GM21529 (cell line): Measurements from ENCODE around the gene ATRN.
"Not testable (repeated sequence)": the region's sequence is repeated elsewhere in the genome, so short reads cannot be mapped to it uniquely, and the experiment has no call there.

Experiments
- ATAC-seq: cut with Tn5 transposase; IDR thresholded peaks from one replicate; pipeline ENCODE4 v1.9.1; 2021; ENCODE audit not compliant: unreplicated experiment

Gene ATRN

DNA sequence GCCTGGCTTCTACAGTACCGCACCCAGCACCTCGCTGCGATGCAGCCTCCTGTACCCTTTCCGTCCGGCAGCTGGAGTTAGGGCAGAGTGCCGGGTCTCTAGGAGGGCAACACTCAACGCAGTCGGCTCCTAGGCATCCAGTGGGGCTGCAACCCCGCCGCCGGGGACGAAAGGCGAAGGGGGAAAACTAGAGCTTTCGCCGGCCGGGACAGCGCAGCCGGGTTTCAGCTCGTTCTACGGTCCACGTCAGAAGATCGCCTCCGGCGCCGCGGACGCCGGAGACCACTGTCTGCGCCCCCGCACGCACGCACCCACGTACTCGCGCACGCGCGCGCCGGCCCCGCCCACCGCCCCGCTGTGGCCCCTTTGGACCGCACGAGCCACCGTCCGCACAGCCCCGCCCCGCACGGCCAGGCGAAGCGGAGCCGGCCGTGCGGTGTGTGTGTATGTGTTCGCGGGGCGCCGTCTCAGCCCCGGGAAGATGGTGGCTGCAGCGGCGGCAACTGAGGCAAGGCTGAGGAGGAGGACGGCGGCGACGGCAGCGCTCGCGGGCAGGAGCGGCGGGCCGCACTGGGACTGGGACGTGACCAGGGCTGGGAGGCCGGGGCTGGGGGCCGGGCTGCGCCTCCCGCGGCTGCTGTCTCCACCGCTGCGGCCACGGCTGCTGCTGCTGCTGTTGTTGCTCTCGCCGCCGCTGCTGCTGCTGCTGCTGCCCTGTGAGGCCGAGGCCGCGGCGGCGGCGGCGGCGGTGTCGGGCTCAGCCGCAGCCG lies at the start of gene ATRN:
Gene ATRN (plus strand): TSS at position 392 of the 770 bp plus-strand sequence. CDS start 90 bp downstream, at position 482.
- ATAC-seq, result peak; percentile 88

GRCh38 chr20:3421985-3422384 lies 48.8 kb upstream of the ATRN start:
- ATAC-seq, result no peak

DNA sequence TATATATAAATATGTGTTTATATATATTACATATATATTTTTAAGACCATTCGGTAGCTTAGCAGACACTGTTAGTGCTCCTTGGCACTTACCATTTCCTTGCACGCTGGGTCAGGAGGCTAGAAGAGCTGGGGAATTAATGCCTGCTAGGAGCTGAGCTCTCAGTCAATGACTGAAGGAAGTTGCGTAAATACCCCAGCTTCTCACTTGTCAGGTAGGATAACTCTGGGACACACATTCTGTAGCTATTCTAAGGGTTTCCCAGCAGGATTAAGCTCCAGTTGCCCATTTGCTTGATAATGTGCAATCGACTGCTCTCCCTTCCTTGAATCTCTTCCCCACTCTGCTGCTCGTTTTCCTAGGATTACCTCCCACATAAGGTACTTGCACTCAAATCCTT lies 47.7 kb upstream of the ATRN start:
- no peak for ATAC-seq

DNA sequence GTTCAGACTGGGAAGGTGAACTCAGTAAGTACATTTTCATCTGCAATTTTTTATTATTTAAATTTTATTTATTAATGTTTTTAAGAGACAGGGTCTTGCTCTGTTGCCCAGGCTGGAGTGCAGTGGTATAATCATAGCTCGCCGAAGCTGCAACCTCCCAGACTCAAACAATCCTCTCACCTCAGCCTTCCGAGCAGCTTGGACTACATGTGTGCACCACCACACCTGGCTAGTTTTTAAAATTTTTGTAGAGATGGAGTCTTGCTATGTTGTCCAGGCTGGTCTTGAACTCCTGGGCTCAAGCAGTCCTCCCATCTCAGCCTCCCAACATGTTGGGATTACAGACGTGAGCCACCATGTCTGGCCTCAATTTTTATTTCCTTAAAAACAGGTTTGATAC lies 44.1 kb upstream of the ATRN start:
- ATAC-seq, result not testable (repeated sequence)

DNA sequence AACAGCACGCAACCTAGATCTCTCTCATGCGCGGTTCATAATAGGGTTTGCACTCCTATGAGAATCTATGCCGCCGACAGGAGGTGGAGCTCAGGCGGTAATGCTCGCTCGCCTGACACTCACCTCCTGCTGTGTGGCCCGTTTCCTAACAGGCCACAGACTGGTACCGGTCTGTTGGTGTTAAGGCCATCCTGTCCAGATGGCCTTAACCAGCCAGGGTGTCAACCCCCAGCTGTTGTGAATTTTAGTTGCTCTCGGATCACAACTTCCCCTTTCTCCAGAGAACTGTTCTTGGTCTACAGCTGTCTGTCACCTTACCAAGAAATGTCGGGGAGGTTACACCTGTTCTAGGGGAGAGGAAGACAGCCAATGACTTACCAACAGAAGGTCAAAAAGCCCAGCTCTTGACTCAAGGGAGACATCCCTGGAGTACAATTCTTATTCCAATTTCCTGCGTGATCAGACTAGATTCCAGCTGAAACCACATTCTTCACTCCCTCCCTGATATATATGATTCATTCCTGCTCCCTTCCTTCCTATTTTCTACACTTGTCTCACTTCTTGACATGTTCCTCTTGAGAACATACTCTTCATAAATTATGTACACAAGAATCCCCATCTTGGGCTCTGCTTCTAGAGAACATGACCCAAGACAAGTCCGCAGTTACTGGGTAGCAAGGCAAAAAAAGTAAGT lies 40.3 kb upstream of the ATRN start:
- peak; percentile 92 for ATAC-seq

DNA sequence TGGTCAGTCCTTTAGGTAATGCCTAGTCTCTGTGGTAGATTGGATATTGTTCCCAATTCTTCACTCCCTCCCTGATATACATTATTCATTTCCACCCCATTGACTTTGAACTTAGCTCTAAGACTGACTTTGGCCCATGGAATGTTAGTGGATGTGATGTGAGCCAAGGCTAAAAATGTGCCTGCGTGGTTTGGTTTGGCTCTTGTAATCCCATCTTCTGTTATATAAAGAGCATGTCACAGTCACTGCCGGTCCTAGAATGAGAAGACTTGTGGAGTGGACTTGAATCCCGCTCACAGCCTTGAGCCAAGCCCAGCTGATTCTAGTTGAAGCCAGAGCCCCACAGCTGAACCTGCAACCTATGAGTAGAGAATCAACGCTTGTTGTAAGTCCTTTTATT lies 39.7 kb upstream of the ATRN start:
- ATAC-seq, result no peak

DNA sequence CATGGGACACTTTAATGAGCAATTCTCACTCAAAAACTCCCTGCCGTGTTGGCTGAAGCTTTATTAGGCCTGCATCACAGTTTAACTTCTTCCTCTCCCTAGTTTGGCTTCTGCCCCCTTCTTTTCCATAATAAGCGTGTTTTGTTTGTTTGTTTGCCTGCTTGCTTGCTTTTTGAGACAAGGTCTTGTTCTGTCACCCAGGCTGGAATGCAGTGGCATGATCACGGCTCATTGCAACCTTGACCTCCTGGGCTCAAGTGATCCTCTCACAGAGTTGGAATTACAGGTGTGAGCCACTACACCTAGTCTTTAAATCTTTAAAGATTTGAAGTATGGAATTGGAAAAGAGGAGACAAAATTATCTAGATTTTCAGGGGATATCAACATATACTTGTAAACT lies 38.0 kb upstream of the ATRN start:
- no peak for ATAC-seq

DNA sequence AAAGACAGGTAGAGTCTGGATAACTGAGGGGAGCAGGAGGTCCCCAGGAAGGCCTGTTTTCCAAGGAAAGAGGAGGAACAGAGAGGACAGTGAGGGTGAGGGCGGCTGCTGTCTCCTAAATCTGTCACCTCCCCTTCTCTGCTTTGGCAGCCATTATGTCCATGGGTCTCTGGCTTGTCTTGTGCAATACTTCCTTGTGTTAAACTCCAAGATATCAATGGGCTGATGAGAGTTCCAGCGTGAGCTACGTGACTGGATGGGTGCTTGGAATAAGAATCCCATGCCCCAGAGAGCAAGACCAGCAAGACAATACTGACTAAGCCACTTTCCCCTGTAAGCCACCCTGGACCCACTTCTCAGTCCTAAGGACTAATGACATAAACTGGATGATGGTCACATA lies 37.1 kb upstream of the ATRN start:
- ATAC-seq, result no peak

- no peak for ATAC-seq
Measured at GRCh38 chr20:3434232-3434631, 36.6 kb upstream of the ATRN start.

GRCh38 chr20:3436864-3437574 lies 33.8 kb upstream of the ATRN start:
- no peak for ATAC-seq

DNA sequence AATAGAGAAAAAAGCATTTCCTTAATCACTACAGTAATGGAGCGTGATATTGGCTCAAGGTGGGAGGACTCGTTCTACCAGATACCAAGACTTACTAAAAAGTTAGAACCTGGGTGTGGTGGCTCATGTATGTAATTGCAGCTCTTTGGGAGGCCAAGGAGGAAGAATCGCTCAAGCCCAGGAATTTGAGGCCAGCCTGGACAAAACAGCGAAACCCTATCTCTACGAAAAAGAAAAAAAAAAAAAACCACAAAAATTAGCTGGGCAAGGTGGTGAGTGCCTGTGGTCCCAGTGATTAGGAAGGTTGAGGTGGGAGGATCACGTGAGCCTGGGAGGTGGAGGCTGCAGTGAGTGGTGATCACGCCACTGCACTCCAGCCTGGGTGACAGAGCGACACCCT lies 24.0 kb upstream of the ATRN start:
- no peak for ATAC-seq

GRCh38 chr20:3447321-3447720 lies 23.5 kb upstream of the ATRN start:
- ATAC-seq, result no peak

DNA sequence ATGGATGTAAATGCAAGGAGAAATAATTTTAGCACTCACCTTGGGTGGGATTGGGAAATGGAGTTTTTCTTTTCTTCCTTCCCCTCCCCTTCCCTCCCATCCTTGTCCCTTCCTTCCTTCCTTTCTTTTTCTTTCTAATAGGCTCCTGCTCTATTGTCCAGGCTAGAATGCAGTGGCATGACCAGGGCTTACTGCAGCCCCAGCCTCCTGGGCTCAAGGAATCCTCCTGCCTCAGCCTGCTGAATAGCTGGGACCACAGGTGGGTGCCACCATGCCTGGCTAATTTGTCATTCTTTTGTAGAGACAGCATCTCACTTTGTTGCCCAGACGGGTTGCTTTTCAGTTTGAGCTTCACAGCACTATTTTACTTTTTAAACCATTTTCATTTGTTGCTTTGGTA lies 21.5 kb upstream of the ATRN start:
- no peak for ATAC-seq

DNA sequence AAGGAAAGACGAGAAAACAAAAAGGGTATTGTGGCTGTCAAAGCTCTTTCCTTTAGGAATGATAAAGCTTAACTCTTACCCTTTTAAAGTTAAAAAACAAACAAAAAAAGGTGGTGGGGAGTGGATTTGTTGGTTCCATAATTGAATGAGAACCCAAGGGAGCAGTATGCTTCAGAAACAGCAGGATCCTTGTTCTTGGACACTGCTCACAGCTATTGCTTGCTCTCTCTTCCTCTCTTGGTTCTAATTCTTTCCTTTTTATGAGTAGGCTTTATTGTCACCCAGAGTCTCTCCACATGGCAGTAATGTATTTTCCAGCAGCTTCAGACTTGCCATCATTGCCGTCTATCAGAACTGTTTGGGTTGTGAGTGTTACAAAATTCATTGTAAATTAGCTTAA lies 18.7 kb upstream of the ATRN start:
- ATAC-seq, result no peak

- no peak for ATAC-seq
Measured at GRCh38 chr20:3452690-3453089, 18.1 kb upstream of the ATRN start.

DNA sequence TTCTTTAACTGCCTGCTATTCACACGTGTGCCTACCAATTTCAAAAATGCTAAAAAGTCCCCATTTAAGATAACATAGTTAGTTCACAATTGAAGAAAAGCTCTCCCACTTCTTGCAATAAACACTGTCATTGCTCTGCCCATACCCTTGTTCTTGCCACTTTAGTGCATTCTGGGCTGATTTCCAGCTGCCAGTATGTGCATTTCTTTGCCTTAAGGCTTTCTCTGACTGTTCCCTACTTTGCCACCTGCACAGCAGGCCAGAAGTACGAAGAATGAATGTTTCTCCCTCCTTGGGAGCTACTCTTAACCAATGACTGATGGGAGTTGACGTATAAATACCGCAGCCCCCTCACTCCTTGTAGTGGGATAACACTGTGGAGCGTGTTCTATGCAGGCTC lies 16.0 kb upstream of the ATRN start:
- ATAC-seq, result no peak

GRCh38 chr20:3456648-3457047 lies 14.2 kb upstream of the ATRN start:
- ATAC-seq, result no peak

DNA sequence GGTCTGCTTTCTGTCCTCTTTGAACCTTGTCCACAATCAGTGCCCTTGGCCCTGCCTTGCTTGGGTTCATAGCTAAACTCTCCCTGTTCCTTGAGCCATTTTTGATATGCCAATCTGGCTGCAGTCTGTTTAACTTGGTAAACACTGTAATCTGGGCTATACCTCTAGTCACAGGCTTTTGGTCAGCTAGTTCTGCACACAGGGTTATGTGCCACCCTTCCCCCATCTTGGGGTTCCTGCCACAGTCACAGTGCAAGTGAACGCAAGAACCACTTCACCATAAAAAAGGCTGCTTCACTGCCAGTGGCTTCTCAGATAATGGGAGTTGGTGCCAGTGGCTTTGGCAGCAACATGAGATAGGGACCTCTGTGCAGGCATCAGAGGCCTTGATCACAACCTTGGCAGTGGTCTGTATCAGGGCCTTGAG lies 10.9 kb upstream of the ATRN start:
- ATAC-seq, result no peak

DNA sequence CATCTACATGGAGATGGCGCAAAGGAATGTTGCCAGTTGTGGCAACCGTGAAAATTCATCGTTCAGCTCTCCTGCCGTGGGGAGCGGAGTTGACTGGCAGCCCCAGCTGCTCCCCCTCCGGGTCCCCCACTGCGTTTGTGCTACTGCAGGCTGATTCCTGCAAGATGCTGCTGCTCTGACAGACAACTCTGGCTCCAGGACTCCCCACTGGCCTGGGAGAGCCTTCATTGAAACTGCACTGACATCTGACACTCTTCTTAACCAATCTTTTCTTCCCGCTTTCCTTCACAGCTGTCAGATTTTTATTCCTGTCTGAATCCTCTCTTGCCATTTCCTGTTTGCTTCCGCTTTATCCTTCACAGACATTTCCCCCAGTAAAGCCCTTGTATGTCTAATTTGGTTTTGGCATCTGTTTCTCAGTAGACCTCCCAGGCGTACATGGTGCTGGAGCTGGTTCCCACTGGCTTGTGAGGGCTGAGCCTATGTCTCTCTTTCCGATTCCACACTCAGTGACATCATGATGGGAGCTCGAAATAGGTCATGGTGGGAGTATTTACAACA lies 9.5 kb upstream of the ATRN start:
- no peak for ATAC-seq

GRCh38 chr20:3461911-3462677 lies 8.7 kb upstream of the ATRN start:
- no peak for ATAC-seq

GRCh38 chr20:3464166-3464565 lies 6.7 kb upstream of the ATRN start:
- ATAC-seq, result no peak
